ENCODE data around the gene KLF12. TPM values are rescaled to one million over a fixed set of nuclear protein-coding genes. Genes with fewer than 3 reads are reported as not detected.

Gene KLF12
- total RNA-seq, 1 experiment from 2014 or later: 38.1 TPM

GRCh38 chr13:74162782-74163181 is 28.6 kb upstream of the KLF12 start:
- no peak for DNase-seq
- Histone ChIP-seq H3K4me1 (ENCODE audit: low read length) (no peaks in the 10 kb centered on the region), H4K20me1 (ENCODE audit: insufficient read depth, low read depth, low read length) (no peaks in the 10 kb centered on the region)

GRCh38 chr13:74162135-74162534 is 27.9 kb upstream of the KLF12 start:
- no peak for DNase-seq
- Histone ChIP-seq H3K27me3 (ENCODE audit: low read length) (no peaks in the 10 kb centered on the region), H2AFZ (ENCODE audit: low read length) (no peak overlapping the region), H3K79me2 (ENCODE audit: low read length) (no peaks in the 10 kb centered on the region), H3K9me2 (replicated peaks; ENCODE audit: insufficient read depth, low read length) (no peaks in the 10 kb centered on the region), H3K4me3 (ENCODE audit: low read length) (no peak overlapping the region), H3K4me2 (ENCODE audit: low read depth, low read length, poor library complexity, severe bottlenecking) (no peak overlapping the region), H3K4me1 (ENCODE audit: low read length) (no peaks in the 10 kb centered on the region), H3K27ac (ENCODE audit: low read length) (no peak overlapping the region), H3K36me3 (ENCODE audit: insufficient read depth, low read length) (no peaks in the 10 kb centered on the region), H3K9me3 (ENCODE audit: low read length) (no peaks in the 10 kb centered on the region), H4K20me1 (ENCODE audit: insufficient read depth, low read depth, low read length) (no peaks in the 10 kb centered on the region), H3K9ac (ENCODE audit: low read length) (no peak overlapping the region)

More at GRCh38 chr13:74162782-74163181, 28.6 kb upstream of the KLF12 start:
- H2AFZ ChIP-seq (ENCODE audit: low read length): no peak overlapping the region
- no peak overlapping the region for H3K27ac ChIP-seq (ENCODE audit: low read length)
- no peaks in the 10 kb centered on the region for H3K27me3 ChIP-seq (ENCODE audit: low read length)
- no peaks in the 10 kb centered on the region for H3K9me2 ChIP-seq (replicated peaks; ENCODE audit: insufficient read depth, low read length)
- H3K4me2 ChIP-seq (ENCODE audit: low read depth, low read length, poor library complexity, severe bottlenecking): no peak overlapping the region
- H3K36me3 ChIP-seq (ENCODE audit: insufficient read depth, low read length): no peaks in the 10 kb centered on the region
- no peak overlapping the region for H3K4me3 ChIP-seq (ENCODE audit: low read length)
- no peak overlapping the region for H3K9ac ChIP-seq (ENCODE audit: low read length)
- H3K9me3 ChIP-seq (ENCODE audit: low read length): no peaks in the 10 kb centered on the region
- H3K79me2 ChIP-seq (ENCODE audit: low read length): no peaks in the 10 kb centered on the region

GRCh38 chr13:74158571-74159352 is 24.6 kb upstream of the KLF12 start:
- no peaks in the 10 kb centered on the region for H3K4me1 ChIP-seq (ENCODE audit: low read length)
- H3K36me3 ChIP-seq (ENCODE audit: insufficient read depth, low read length): no peaks in the 10 kb centered on the region
- no peak for DNase-seq
- no peak overlapping the region for H3K27ac ChIP-seq (ENCODE audit: low read length)
- H3K27me3 ChIP-seq (ENCODE audit: low read length): no peaks in the 10 kb centered on the region
- no peak overlapping the region for H2AFZ ChIP-seq (ENCODE audit: low read length)
- H3K9me3 ChIP-seq (ENCODE audit: low read length): no peaks in the 10 kb centered on the region
- H4K20me1 ChIP-seq (ENCODE audit: insufficient read depth, low read depth, low read length): no peaks in the 10 kb centered on the region
- H3K4me3 ChIP-seq (ENCODE audit: low read length): no peak overlapping the region
- no peak overlapping the region for H3K4me2 ChIP-seq (ENCODE audit: low read depth, low read length, poor library complexity, severe bottlenecking)
- H3K9ac ChIP-seq (ENCODE audit: low read length): no peak overlapping the region
- no peaks in the 10 kb centered on the region for H3K79me2 ChIP-seq (ENCODE audit: low read length)
- H3K9me2 ChIP-seq (replicated peaks; ENCODE audit: insufficient read depth, low read length): no peaks in the 10 kb centered on the region

- no peaks in the 10 kb centered on the region for H4K20me1 ChIP-seq (ENCODE audit: insufficient read depth, low read depth, low read length)
These were observed 23.8 kb upstream of the KLF12 start for GRCh38 chr13:74158028-74158427.

GRCh38 chr13:74154981-74155380 is 20.8 kb upstream of the KLF12 start:
- Histone ChIP-seq H2AFZ (ENCODE audit: low read length) (no peak overlapping the region), H3K4me3 (ENCODE audit: low read length) (no peak overlapping the region), H3K4me2 (ENCODE audit: low read depth, low read length, poor library complexity, severe bottlenecking) (no peak overlapping the region), H3K9me2 (replicated peaks; ENCODE audit: insufficient read depth, low read length) (no peaks in the 10 kb centered on the region), H3K27me3 (ENCODE audit: low read length) (no peaks in the 10 kb centered on the region), H4K20me1 (ENCODE audit: insufficient read depth, low read depth, low read length) (no peaks in the 10 kb centered on the region), H3K36me3 (ENCODE audit: insufficient read depth, low read length) (no peaks in the 10 kb centered on the region), H3K79me2 (ENCODE audit: low read length) (no peaks in the 10 kb centered on the region), H3K4me1 (ENCODE audit: low read length) (no peaks in the 10 kb centered on the region), H3K27ac (ENCODE audit: low read length) (no peak overlapping the region), H3K9me3 (ENCODE audit: low read length) (no peaks in the 10 kb centered on the region), H3K9ac (ENCODE audit: low read length) (no peak overlapping the region)
- no peak for DNase-seq

More at GRCh38 chr13:74158028-74158427, 23.8 kb upstream of the KLF12 start:
- Histone ChIP-seq H3K9ac (ENCODE audit: low read length) (no peak overlapping the region), H3K9me3 (ENCODE audit: low read length) (no peaks in the 10 kb centered on the region), H2AFZ (ENCODE audit: low read length) (no peak overlapping the region), H3K36me3 (ENCODE audit: insufficient read depth, low read length) (no peaks in the 10 kb centered on the region), H3K27ac (ENCODE audit: low read length) (no peak overlapping the region), H3K79me2 (ENCODE audit: low read length) (no peaks in the 10 kb centered on the region), H3K4me3 (ENCODE audit: low read length) (no peak overlapping the region), H3K4me1 (ENCODE audit: low read length) (no peaks in the 10 kb centered on the region), H3K4me2 (ENCODE audit: low read depth, low read length, poor library complexity, severe bottlenecking) (no peak overlapping the region), H3K27me3 (ENCODE audit: low read length) (no peaks in the 10 kb centered on the region), H3K9me2 (replicated peaks; ENCODE audit: insufficient read depth, low read length) (no peaks in the 10 kb centered on the region)
- no peak for DNase-seq

- Histone ChIP-seq H3K9ac (ENCODE audit: low read length) (no peak overlapping the region), H3K4me1 (ENCODE audit: low read length) (no peaks in the 10 kb centered on the region), H3K27me3 (ENCODE audit: low read length) (no peaks in the 10 kb centered on the region), H3K36me3 (ENCODE audit: insufficient read depth, low read length) (no peaks in the 10 kb centered on the region), H3K4me2 (ENCODE audit: low read depth, low read length, poor library complexity, severe bottlenecking) (no peak overlapping the region), H4K20me1 (ENCODE audit: insufficient read depth, low read depth, low read length) (no peaks in the 10 kb centered on the region), H3K9me3 (ENCODE audit: low read length) (no peaks in the 10 kb centered on the region), H3K79me2 (ENCODE audit: low read length) (no peaks in the 10 kb centered on the region), H2AFZ (ENCODE audit: low read length) (no peak overlapping the region), H3K4me3 (ENCODE audit: low read length) (no peak overlapping the region), H3K9me2 (replicated peaks; ENCODE audit: insufficient read depth, low read length) (no peaks in the 10 kb centered on the region), H3K27ac (ENCODE audit: low read length) (no peak overlapping the region)
- no peak for DNase-seq
These were observed 19.1 kb upstream of the KLF12 start for GRCh38 chr13:74153316-74153715.

GRCh38 chr13:74151859-74152258 is 17.7 kb upstream of the KLF12 start:
- Histone ChIP-seq H3K79me2 (ENCODE audit: low read length) (no peaks in the 10 kb centered on the region), H4K20me1 (ENCODE audit: insufficient read depth, low read depth, low read length) (no peaks in the 10 kb centered on the region), H3K4me2 (ENCODE audit: low read depth, low read length, poor library complexity, severe bottlenecking) (no peak overlapping the region), H3K27me3 (ENCODE audit: low read length) (no peaks in the 10 kb centered on the region), H3K9ac (ENCODE audit: low read length) (no peak overlapping the region), H3K9me3 (ENCODE audit: low read length) (no peaks in the 10 kb centered on the region), H3K27ac (ENCODE audit: low read length) (no peak overlapping the region), H3K36me3 (ENCODE audit: insufficient read depth, low read length) (no peaks in the 10 kb centered on the region), H3K9me2 (replicated peaks; ENCODE audit: insufficient read depth, low read length) (no peaks in the 10 kb centered on the region), H2AFZ (ENCODE audit: low read length) (no peak overlapping the region), H3K4me1 (ENCODE audit: low read length) (no peaks in the 10 kb centered on the region), H3K4me3 (ENCODE audit: low read length) (no peak overlapping the region)
- DNase-seq: no peak

- H4K20me1 ChIP-seq (ENCODE audit: insufficient read depth, low read depth, low read length): no peaks in the 10 kb centered on the region
- H3K9me3 ChIP-seq (ENCODE audit: low read length): no peaks in the 10 kb centered on the region
- H3K4me3 ChIP-seq (ENCODE audit: low read length): no peak overlapping the region
- no peaks in the 10 kb centered on the region for H3K4me1 ChIP-seq (ENCODE audit: low read length)
- no peak overlapping the region for H3K9ac ChIP-seq (ENCODE audit: low read length)
- H3K4me2 ChIP-seq (ENCODE audit: low read depth, low read length, poor library complexity, severe bottlenecking): no peak overlapping the region
- H2AFZ ChIP-seq (ENCODE audit: low read length): no peak overlapping the region
- no peaks in the 10 kb centered on the region for H3K9me2 ChIP-seq (replicated peaks; ENCODE audit: insufficient read depth, low read length)
- no peak overlapping the region for H3K27ac ChIP-seq (ENCODE audit: low read length)
- H3K79me2 ChIP-seq (ENCODE audit: low read length): no peaks in the 10 kb centered on the region
- H3K36me3 ChIP-seq (ENCODE audit: insufficient read depth, low read length): no peaks in the 10 kb centered on the region
- no peak for DNase-seq
- no peaks in the 10 kb centered on the region for H3K27me3 ChIP-seq (ENCODE audit: low read length)
These were observed 14.1 kb upstream of the KLF12 start for GRCh38 chr13:74148352-74148751.

Data from Karpas-422 (cell line).